Fibroblast of lung (primary cell): ENCODE data around the gene PTPRM. TPM values are rescaled to one million over a fixed set of nuclear protein-coding genes. Genes with fewer than 3 reads are reported as not detected.

ENCODE experiments used
- DNase-seq, 2 donors: peaks; one replicate each; pipeline versions ENCODE4 v3.0.0 to v3.0.0-alpha.2; 2010; ENCODE audit warnings: low read depth in 2 of 2
- H2AFZ ChIP-seq: 2 replicates; pipeline ENCODE4 v1.5.1; 2012; ENCODE audit warnings: low read length, control low read depth, inconsistent platforms
- H3K27ac ChIP-seq: 2 replicates; pipeline ENCODE4 v1.5.1; 2011; ENCODE audit warnings: low read length, control low read depth; ENCODE audit not compliant: insufficient read depth
- H3K27me3 ChIP-seq: 2 replicates; pipeline ENCODE4 v1.5.1; 2011; ENCODE audit warnings: mild to moderate bottlenecking, low read length; ENCODE audit not compliant: control insufficient read depth, insufficient read depth
- H3K36me3 ChIP-seq: 2 replicates; pipeline ENCODE4 v1.5.1; 2011; ENCODE audit warnings: low read length; ENCODE audit not compliant: control insufficient read depth, insufficient read depth
- H3K4me1 ChIP-seq: 2 replicates; pipeline ENCODE4 v1.5.1; 2011; ENCODE audit warnings: low read length; ENCODE audit not compliant: control insufficient read depth, insufficient read depth; ENCODE audit errors: extremely low read depth
- H3K4me2 ChIP-seq: 2 replicates; pipeline ENCODE4 v1.5.1; 2011; ENCODE audit warnings: low read length, control low read depth; ENCODE audit not compliant: insufficient read depth; ENCODE audit errors: extremely low read depth
- H3K4me3 ChIP-seq, 4 experiments: fragments of 200-600 bp in 1 of 4; sonication (generic) in 1 of 4; replicated peaks in 1 of 4; 2 replicates each; pipeline ENCODE4 v1.5.1; 2011 to 2016; ENCODE audit warnings: low read length in 4 of 4, low read depth in 3 of 4, mild to moderate bottlenecking in 3 of 4, control low read depth in 2 of 4, inconsistent platforms in 1 of 4, mixed read lengths in 1 of 4; ENCODE audit not compliant: insufficient read depth in 1 of 4; ENCODE audit errors: control extremely low read depth in 1 of 4
- H3K79me2 ChIP-seq: 2 replicates; pipeline ENCODE4 v1.5.1; 2012; ENCODE audit warnings: mild to moderate bottlenecking, low read length, inconsistent platforms; ENCODE audit not compliant: control insufficient read depth, insufficient read depth
- H3K9ac ChIP-seq: 2 replicates; pipeline ENCODE4 v1.5.1; 2011; ENCODE audit warnings: mild to moderate bottlenecking, low read length, control low read depth; ENCODE audit not compliant: insufficient read depth
- H3K9me3 ChIP-seq: 2 replicates; pipeline ENCODE4 v1.5.1; 2012; ENCODE audit warnings: low read depth, low read length; ENCODE audit not compliant: control insufficient read depth, insufficient read depth
- H4K20me1 ChIP-seq: 2 replicates; pipeline ENCODE4 v1.5.1; 2011; ENCODE audit warnings: low read length; ENCODE audit not compliant: control insufficient read depth, insufficient read depth; ENCODE audit errors: extremely low read depth
- CTCF ChIP-seq, 2 donors: IDR thresholded peaks in 1 of 2; conservative IDR thresholded peaks in 1 of 2; 1 replicate in 1 of 2; 2 replicates in 1 of 2; pipeline ENCODE4 v1.5.1; 2011 to 2012; ENCODE audit warnings: low read length in 2 of 2, control low read depth in 1 of 2, inconsistent platforms in 1 of 2, low read depth in 1 of 2, mild to moderate bottlenecking in 1 of 2
- EZH2 ChIP-seq: IDR thresholded peaks from 2 replicates; pipeline ENCODE4 v1.5.1; 2012; ENCODE audit warnings: low read length, control low read depth, mild to moderate bottlenecking; ENCODE audit errors: missing control alignments
- polyA plus RNA-seq, 2 donors: library from polyadenylated mRNA; depleted of rRNA in 1 of 2; stranded (reverse) in 1 of 2; unstranded in 1 of 2; fragments of >200 nt; gene quantifications; 2 replicates each; pipeline ENCODE4 v1.2.1, GENCODE V29; 2011 to 2012; ENCODE audit warnings: missing spikeins in 1 of 2
- total RNA-seq: library from RNA; depleted of rRNA; stranded (reverse); fragments of >200 nt; gene quantifications from 2 replicates; pipeline ENCODE4 v1.2.1, GENCODE V29; 2014

The PTPRM gene
- total and polyA plus RNA-seq, 2 donors (not counting 1 experiment from before 2014, with no cell fraction given): 86.6 to 87.0 TPM

- H2AFZ ChIP-seq: no peak overlapping the region
- TF ChIP-seq EZH2 (no peak), CTCF (conservative IDR thresholded peaks at IDR 0.05 in 1 of 2, IDR thresholded peaks at IDR 0.05 in 1 of 2; ENCODE audit: low read depth in 1 of 2, low read length in 2 of 2) (no peak)
- H3K79me2 ChIP-seq: no peaks in the 10 kb centered on the region
- no peak overlapping the region for H3K9ac ChIP-seq
- no peak for DNase-seq
- no peaks in the 10 kb centered on the region for H4K20me1 ChIP-seq
- no peak overlapping the region for H3K4me2 ChIP-seq
- H3K27ac ChIP-seq: no peak overlapping the region
- H3K36me3 ChIP-seq: no peaks in the 10 kb centered on the region
- no peaks in the 10 kb centered on the region for H3K27me3 ChIP-seq
- no peaks in the 10 kb centered on the region for H3K4me1 ChIP-seq
- no peak overlapping the region for H3K4me3 ChIP-seq
- no peaks in the 10 kb centered on the region for H3K9me3 ChIP-seq
These were observed 792.4 kb downstream of the PTPRM start for GRCh38 chr18:8359481-8359880.

GRCh38 chr18:8361941-8362471, 794.9 kb downstream of the PTPRM start:
- DNase-seq: no peak
- TF ChIP-seq CTCF (conservative IDR thresholded peaks at IDR 0.05 in 1 of 2, IDR thresholded peaks at IDR 0.05 in 1 of 2; ENCODE audit: low read depth in 1 of 2, low read length in 2 of 2) (no peak), EZH2 (no peak)
- Histone ChIP-seq H3K27ac (no peak overlapping the region), H3K4me1 (no peaks in the 10 kb centered on the region), H4K20me1 (no peaks in the 10 kb centered on the region), H3K36me3 (no peaks in the 10 kb centered on the region), H3K79me2 (no peaks in the 10 kb centered on the region), H3K4me3 (no peak overlapping the region), H3K27me3 (no peaks in the 10 kb centered on the region), H3K4me2 (no peak overlapping the region), H2AFZ (no peak overlapping the region), H3K9me3 (no peaks in the 10 kb centered on the region), H3K9ac (no peak overlapping the region)

- no peaks in the 10 kb centered on the region for H3K27me3 ChIP-seq
- no peak overlapping the region for H3K27ac ChIP-seq
- DNase-seq: no peak
- no peaks in the 10 kb centered on the region for H4K20me1 ChIP-seq
- H3K4me1 ChIP-seq: no peaks in the 10 kb centered on the region
- H3K9ac ChIP-seq: no peak overlapping the region
- H2AFZ ChIP-seq: no peak overlapping the region
- H3K4me3 ChIP-seq: no peak overlapping the region
- H3K36me3 ChIP-seq: no peaks in the 10 kb centered on the region
- H3K9me3 ChIP-seq: no peaks in the 10 kb centered on the region
- TF ChIP-seq EZH2: no peak
- no peak for TF ChIP-seq CTCF (conservative IDR thresholded peaks at IDR 0.05 in 1 of 2, IDR thresholded peaks at IDR 0.05 in 1 of 2; ENCODE audit: low read depth in 1 of 2, low read length in 2 of 2)
- H3K79me2 ChIP-seq: no peaks in the 10 kb centered on the region
- no peak overlapping the region for H3K4me2 ChIP-seq
These were observed 795.7 kb downstream of the PTPRM start for GRCh38 chr18:8362863-8363262.
